Measurements from ENCODE around the gene TRIM39.
A peak's percentile ranks its signal among the peaks of the same experiment; 100 is the strongest.
"Not testable (repeated sequence)": the region's sequence is repeated elsewhere in the genome, so short reads cannot be mapped to it uniquely, and the experiment has no call there.

The TRIM39 gene

GRCh38 chr6:30326526-30327231, at the start of gene TRIM39:
TRIM39 (plus strand) TSS chr6:30326927; CDS start chr6:30329318, 2,391 bp downstream.
- H3K4me1 ChIP-seq (ENCODE audit: control insufficient read depth, insufficient read depth, low read length) = peaks cover 4% of the 10 kb centered on the region; the same call in 1 of the 2 replicates
- no peaks in the 10 kb centered on the region for H3K27me3 ChIP-seq (ENCODE audit: control insufficient read depth, insufficient read depth, low read length)
- H3K36me3 ChIP-seq (ENCODE audit: control insufficient read depth, insufficient read depth, low read length) = peaks cover 11% of the 10 kb centered on the region; the same call in 1 of the 2 replicates
- no peak within 1 kb of the TSS for H3K27ac ChIP-seq (ENCODE audit: low read length)
- no peaks in the 10 kb centered on the region for H3K9me3 ChIP-seq (ENCODE audit: control insufficient read depth, insufficient read depth, low read length)
- peak within 1 kb of the TSS; percentile 88 for H3K4me3 ChIP-seq (ENCODE audit: low read length)
- WGBS (ENCODE audit: insufficient coverage, insufficient read length) = no CpG with 5 or more reads among the region's 90 CpGs
- DNase-seq (ENCODE audit: low read depth, low spot score) = no peak

GRCh38 chr6:30280988-30281387, 45.7 kb upstream of the TRIM39 start:
- not testable (repeated sequence) for H3K27me3 ChIP-seq (ENCODE audit: control insufficient read depth, insufficient read depth, low read length); DNase-seq (ENCODE audit: low read depth, low spot score); H3K36me3 ChIP-seq (ENCODE audit: control insufficient read depth, insufficient read depth, low read length); H3K4me1 ChIP-seq (ENCODE audit: control insufficient read depth, insufficient read depth, low read length); H3K27ac ChIP-seq (ENCODE audit: low read length); H3K4me3 ChIP-seq (ENCODE audit: low read length)
- WGBS (ENCODE audit: insufficient coverage, insufficient read length) = no CpG with 5 or more reads among the region's 1 CpG
- peaks cover 12% of the 10 kb centered on the region for H3K9me3 ChIP-seq (ENCODE audit: control insufficient read depth, insufficient read depth, low read length)

GRCh38 chr6:30282522-30282921, 44.2 kb upstream of the TRIM39 start:
- no peaks in the 10 kb centered on the region for H3K4me1 ChIP-seq (ENCODE audit: control insufficient read depth, insufficient read depth, low read length)
- no CpG with 5 or more reads among the region's 2 CpGs for WGBS (ENCODE audit: insufficient coverage, insufficient read length)
- peaks cover 12% of the 10 kb centered on the region for H3K9me3 ChIP-seq (ENCODE audit: control insufficient read depth, insufficient read depth, low read length)
- no peaks in the 10 kb centered on the region for H3K27me3 ChIP-seq (ENCODE audit: control insufficient read depth, insufficient read depth, low read length)
- no peak overlapping the region for H3K4me3 ChIP-seq (ENCODE audit: low read length)
- DNase-seq (ENCODE audit: low read depth, low spot score) = no peak
- H3K36me3 ChIP-seq (ENCODE audit: control insufficient read depth, insufficient read depth, low read length) = no peaks in the 10 kb centered on the region
- H3K27ac ChIP-seq (ENCODE audit: low read length) = no peak overlapping the region

GRCh38 chr6:30283761-30284160, 43.0 kb upstream of the TRIM39 start:
- H3K27me3 ChIP-seq (ENCODE audit: control insufficient read depth, insufficient read depth, low read length) = no peaks in the 10 kb centered on the region
- no CpG with 5 or more reads among the region's 1 CpG for WGBS (ENCODE audit: insufficient coverage, insufficient read length)
- H3K27ac ChIP-seq (ENCODE audit: low read length) = no peak overlapping the region
- DNase-seq (ENCODE audit: low read depth, low spot score) = no peak
- no peaks in the 10 kb centered on the region for H3K4me1 ChIP-seq (ENCODE audit: control insufficient read depth, insufficient read depth, low read length)
- peaks cover 14% of the 10 kb centered on the region for H3K9me3 ChIP-seq (ENCODE audit: control insufficient read depth, insufficient read depth, low read length)
- no peak overlapping the region for H3K4me3 ChIP-seq (ENCODE audit: low read length)
- H3K36me3 ChIP-seq (ENCODE audit: control insufficient read depth, insufficient read depth, low read length) = peaks cover under 1% of the 10 kb centered on the region

- no peaks in the 10 kb centered on the region for H3K4me1 ChIP-seq (ENCODE audit: control insufficient read depth, insufficient read depth, low read length)
- no peak overlapping the region for H3K27ac ChIP-seq (ENCODE audit: low read length)
- peaks cover 17% of the 10 kb centered on the region for H3K36me3 ChIP-seq (ENCODE audit: control insufficient read depth, insufficient read depth, low read length)
- no CpG with 5 or more reads among the region's 1 CpG for WGBS (ENCODE audit: insufficient coverage, insufficient read length)
- H3K9me3 ChIP-seq (ENCODE audit: control insufficient read depth, insufficient read depth, low read length) = peaks cover 23% of the 10 kb centered on the region
- H3K4me3 ChIP-seq (ENCODE audit: low read length) = no peak overlapping the region
- no peak for DNase-seq (ENCODE audit: low read depth, low spot score)
- H3K27me3 ChIP-seq (ENCODE audit: control insufficient read depth, insufficient read depth, low read length) = no peaks in the 10 kb centered on the region
Observed at GRCh38 chr6:30287139-30287538, 39.6 kb upstream of the TRIM39 start.

GRCh38 chr6:30295837-30296236, 30.9 kb upstream of the TRIM39 start:
- DNase-seq (ENCODE audit: low read depth, low spot score) = no peak
- no peaks in the 10 kb centered on the region for H3K9me3 ChIP-seq (ENCODE audit: control insufficient read depth, insufficient read depth, low read length)
- H3K27ac ChIP-seq (ENCODE audit: low read length) = no peak overlapping the region
- H3K4me3 ChIP-seq (ENCODE audit: low read length) = no peak overlapping the region
- WGBS (ENCODE audit: insufficient coverage, insufficient read length) = no CpG with 5 or more reads among the region's 2 CpGs
- H3K36me3 ChIP-seq (ENCODE audit: control insufficient read depth, insufficient read depth, low read length) = peaks cover 22% of the 10 kb centered on the region; the same call in 1 of the 2 replicates
- no peaks in the 10 kb centered on the region for H3K4me1 ChIP-seq (ENCODE audit: control insufficient read depth, insufficient read depth, low read length)
- no peaks in the 10 kb centered on the region for H3K27me3 ChIP-seq (ENCODE audit: control insufficient read depth, insufficient read depth, low read length)

- Histone ChIP-seq H3K36me3 (ENCODE audit: control insufficient read depth, insufficient read depth, low read length) (peaks cover 4% of the 10 kb centered on the region; the same call in 1 of the 2 replicates), H3K9me3 (ENCODE audit: control insufficient read depth, insufficient read depth, low read length) (peaks cover 3% of the 10 kb centered on the region; the same call in 1 of the 2 replicates), H3K4me1 (ENCODE audit: control insufficient read depth, insufficient read depth, low read length) (no peaks in the 10 kb centered on the region), H3K4me3 (ENCODE audit: low read length) (no peak overlapping the region), H3K27me3 (ENCODE audit: control insufficient read depth, insufficient read depth, low read length) (no peaks in the 10 kb centered on the region), H3K27ac (ENCODE audit: low read length) (no peak overlapping the region)
- WGBS (ENCODE audit: insufficient coverage, insufficient read length) = no CpG with 5 or more reads among the region's 2 CpGs
- no peak for DNase-seq (ENCODE audit: low read depth, low spot score)
Observed at GRCh38 chr6:30304002-30304401, 22.7 kb upstream of the TRIM39 start.

- DNase-seq (ENCODE audit: low read depth, low spot score) = no peak
- no CpG with 5 or more reads among the region's 3 CpGs for WGBS (ENCODE audit: insufficient coverage, insufficient read length)
Observed at GRCh38 chr6:30311101-30311500, 15.6 kb upstream of the TRIM39 start.

GRCh38 chr6:30311671-30312070, 15.1 kb upstream of the TRIM39 start:
- Histone ChIP-seq H3K4me3 (ENCODE audit: low read length) (no peak overlapping the region), H3K36me3 (ENCODE audit: control insufficient read depth, insufficient read depth, low read length) (peaks cover 8% of the 10 kb centered on the region; the same call in 1 of the 2 replicates), H3K4me1 (ENCODE audit: control insufficient read depth, insufficient read depth, low read length) (no peaks in the 10 kb centered on the region), H3K27ac (ENCODE audit: low read length) (no peak overlapping the region), H3K27me3 (ENCODE audit: control insufficient read depth, insufficient read depth, low read length) (no peaks in the 10 kb centered on the region), H3K9me3 (ENCODE audit: control insufficient read depth, insufficient read depth, low read length) (no peaks in the 10 kb centered on the region)
- no peak for DNase-seq (ENCODE audit: low read depth, low spot score)
- WGBS (ENCODE audit: insufficient coverage, insufficient read length) = no CpG with 5 or more reads among the region's 1 CpG

More at GRCh38 chr6:30311101-30311500, 15.6 kb upstream of the TRIM39 start:
- Histone ChIP-seq H3K27ac (ENCODE audit: low read length) (no peak overlapping the region), H3K4me3 (ENCODE audit: low read length) (no peak overlapping the region), H3K4me1 (ENCODE audit: control insufficient read depth, insufficient read depth, low read length) (no peaks in the 10 kb centered on the region), H3K27me3 (ENCODE audit: control insufficient read depth, insufficient read depth, low read length) (no peaks in the 10 kb centered on the region), H3K36me3 (ENCODE audit: control insufficient read depth, insufficient read depth, low read length) (peaks cover 6% of the 10 kb centered on the region; the same call in 1 of the 2 replicates), H3K9me3 (ENCODE audit: control insufficient read depth, insufficient read depth, low read length) (no peaks in the 10 kb centered on the region)

GRCh38 chr6:30312266-30312665, 14.5 kb upstream of the TRIM39 start:
- Histone ChIP-seq H3K27ac (ENCODE audit: low read length) (no peak overlapping the region), H3K4me1 (ENCODE audit: control insufficient read depth, insufficient read depth, low read length) (no peaks in the 10 kb centered on the region), H3K36me3 (ENCODE audit: control insufficient read depth, insufficient read depth, low read length) (peaks cover 8% of the 10 kb centered on the region; the same call in 1 of the 2 replicates), H3K27me3 (ENCODE audit: control insufficient read depth, insufficient read depth, low read length) (no peaks in the 10 kb centered on the region), H3K9me3 (ENCODE audit: control insufficient read depth, insufficient read depth, low read length) (no peaks in the 10 kb centered on the region), H3K4me3 (ENCODE audit: low read length) (no peak overlapping the region)
- no CpG with 5 or more reads among the region's 2 CpGs for WGBS (ENCODE audit: insufficient coverage, insufficient read length)
- DNase-seq (ENCODE audit: low read depth, low spot score) = no peak
